GM23248 (cell line): ENCODE measurements around the gene TMCO4. TPM values are rescaled to one million over a fixed set of nuclear protein-coding genes. Genes with fewer than 3 reads are reported as not detected.
A peak's percentile ranks its signal among the peaks of the same experiment; 100 is the strongest.

Experiments
- DNase-seq: peaks from one replicate; pipeline ENCODE4 v3.0.0-alpha.2; 2015
- H2AFZ ChIP-seq: fragments of 200-600 bp; sonication (generic); 2 replicates; pipeline ENCODE4 v1.6.1; 2016; ENCODE audit warnings: antibody characterized with exemption
- H3F3A ChIP-seq: fragments of 200-600 bp; sonication (generic); 2 replicates; pipeline ENCODE4 v1.6.1; 2016; ENCODE audit warnings: mild to moderate bottlenecking, antibody characterized with exemption, mixed run types; ENCODE audit not compliant: insufficient read depth
- H3K27ac ChIP-seq: fragments of 200-600 bp; sonication (generic); 2 replicates; pipeline ENCODE4 v1.5.1; 2016; ENCODE audit warnings: mild to moderate bottlenecking
- H3K27me3 ChIP-seq: fragments of 200-600 bp; sonication (generic); replicated peaks from 2 replicates; pipeline ENCODE4 v1.6.1; 2016; ENCODE audit warnings: mild to moderate bottlenecking; ENCODE audit not compliant: insufficient read depth
- H3K36me3 ChIP-seq: fragments of 200-600 bp; sonication (generic); 2 replicates; pipeline ENCODE4 v1.6.1; 2016; ENCODE audit warnings: low read depth, mild to moderate bottlenecking
- H3K4me1 ChIP-seq: fragments of 200-600 bp; sonication (generic); 2 replicates; pipeline ENCODE4 v1.6.1; 2016; ENCODE audit warnings: mild to moderate bottlenecking; ENCODE audit not compliant: insufficient read depth
- H3K4me2 ChIP-seq: fragments of 200-600 bp; sonication (generic); one replicate; pipeline ENCODE4 v1.6.1; 2016; ENCODE audit warnings: mild to moderate bottlenecking; ENCODE audit not compliant: unreplicated experiment
- H3K4me3 ChIP-seq: fragments of 200-600 bp; sonication (generic); 2 replicates; pipeline ENCODE4 v1.5.1; 2016; ENCODE audit warnings: mild to moderate bottlenecking
- H3K79me2 ChIP-seq: fragments of 200-600 bp; sonication (generic); 2 replicates; pipeline ENCODE4 v1.6.1; 2016; ENCODE audit warnings: mild to moderate bottlenecking; ENCODE audit not compliant: insufficient read depth
- H3K9ac ChIP-seq: fragments of 200-600 bp; sonication (generic); 2 replicates; pipeline ENCODE4 v1.6.1; 2016; ENCODE audit warnings: mild to moderate bottlenecking
- H3K9me2 ChIP-seq: fragments of 200-600 bp; sonication (generic); 2 replicates; pipeline ENCODE4 v1.6.1; 2016; ENCODE audit warnings: mixed run types, mild to moderate bottlenecking, moderate library complexity; ENCODE audit not compliant: insufficient read depth
- H3K9me3 ChIP-seq: fragments of 200-600 bp; sonication (generic); one replicate; pipeline ENCODE4 v1.6.1; 2017; ENCODE audit warnings: low read depth
- H4K20me1 ChIP-seq: fragments of 200-600 bp; sonication (generic); 2 replicates; pipeline ENCODE4 v1.6.0; 2016; ENCODE audit not compliant: insufficient read depth
- EZH2 ChIP-seq: fragments of 200-600 bp; sonication (generic); IDR thresholded peaks from 2 replicates; pipeline ENCODE4 v1.6.1; 2018; ENCODE audit warnings: antibody characterized with exemption, mild to moderate bottlenecking; ENCODE audit not compliant: insufficient read depth, poor library complexity, severe bottlenecking
- EZH2phosphoT487 ChIP-seq: fragments of 200-600 bp; sonication (generic); IDR thresholded peaks from 2 replicates; pipeline ENCODE4 v1.6.1; 2018; ENCODE audit warnings: antibody characterized with exemption, moderate library complexity, mild to moderate bottlenecking, low read depth; ENCODE audit not compliant: insufficient read depth
- WGBS, 2 experiments: methylation state at CpG; one replicate each; pipeline ENCODE4 v1.1.6; 2015 to 2017; ENCODE audit warnings: low lambda C conversion rate in 2 of 2, low coverage in 1 of 2; ENCODE audit errors: missing lambda C conversion rate in 2 of 2; 5-methylcytosine and 5-hydroxymethylcytosine counted together
- in situ Hi-C: fragments of 300-500 bp; cut with MboI; formaldehyde crosslinking; loops from 2 replicates; pipeline ENCODE4 v1.15.0; 2020
- polyA plus RNA-seq: library from polyadenylated mRNA; unstranded; fragments of >200 nt; fragmentation: Nextera tagmentation; extraction: Ambion mirVana; gene quantifications from 2 replicates; pipeline ENCODE4 v1.2.1, GENCODE V29; 2016
- total RNA-seq: library from RNA; depleted of rRNA; stranded (reverse); fragments of >200 nt; shearing (Covaris generic); gene quantifications from 2 replicates; pipeline ENCODE4 v1.2.3, GENCODE V29; 2014

The TMCO4 gene
- total and polyA plus RNA-seq, 2 experiments from 2014 or later: 10.5 to 24.5 TPM

DNA sequence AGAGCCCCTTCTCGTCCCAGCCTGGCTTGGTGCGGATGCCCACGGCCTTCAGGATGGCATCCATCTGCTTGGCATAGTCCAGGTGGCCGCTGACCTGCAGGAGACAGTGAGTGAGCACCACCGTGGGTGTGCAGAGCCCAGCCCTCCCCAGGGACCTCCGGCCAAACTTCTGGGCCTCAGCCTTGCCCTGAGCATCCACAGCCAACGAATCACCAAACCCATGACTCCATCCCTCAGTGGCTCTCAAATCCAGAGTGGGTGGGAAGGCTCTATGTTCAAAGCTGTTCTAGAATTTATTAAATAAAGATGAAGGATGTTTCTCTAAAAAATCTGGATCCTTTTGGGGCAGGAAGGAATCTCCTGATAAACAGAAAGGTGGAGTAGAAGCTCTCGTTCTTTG is 116.4 kb downstream of the TMCO4 start:
- H3K9me2 ChIP-seq: no peaks in the 10 kb centered on the region
- H3K27ac ChIP-seq: no peak overlapping the region
- H3F3A ChIP-seq: peaks cover 11% of the 10 kb centered on the region; the same call in 1 of the 2 replicates
- H2AFZ ChIP-seq: no peak overlapping the region
- no peaks in the 10 kb centered on the region for H4K20me1 ChIP-seq
- H3K4me1 ChIP-seq: peaks cover 9% of the 10 kb centered on the region
- in situ Hi-C loops: no loop called here
- H3K27me3 ChIP-seq: no peaks in the 10 kb centered on the region
- no peak overlapping the region for H3K4me3 ChIP-seq
- TF ChIP-seq EZH2: no peak
- no peak for TF ChIP-seq EZH2phosphoT487
- no peak overlapping the region for H3K4me2 ChIP-seq
- peak; percentile 62 for DNase-seq
- no peaks in the 10 kb centered on the region for H3K79me2 ChIP-seq
- no peaks in the 10 kb centered on the region for H3K9me3 ChIP-seq
- no peak overlapping the region for H3K9ac ChIP-seq
- WGBS, 2 experiments: 64 to 71% methylated on average over 6 to 8 of the region's 8 CpGs
- no peaks in the 10 kb centered on the region for H3K36me3 ChIP-seq

DNA sequence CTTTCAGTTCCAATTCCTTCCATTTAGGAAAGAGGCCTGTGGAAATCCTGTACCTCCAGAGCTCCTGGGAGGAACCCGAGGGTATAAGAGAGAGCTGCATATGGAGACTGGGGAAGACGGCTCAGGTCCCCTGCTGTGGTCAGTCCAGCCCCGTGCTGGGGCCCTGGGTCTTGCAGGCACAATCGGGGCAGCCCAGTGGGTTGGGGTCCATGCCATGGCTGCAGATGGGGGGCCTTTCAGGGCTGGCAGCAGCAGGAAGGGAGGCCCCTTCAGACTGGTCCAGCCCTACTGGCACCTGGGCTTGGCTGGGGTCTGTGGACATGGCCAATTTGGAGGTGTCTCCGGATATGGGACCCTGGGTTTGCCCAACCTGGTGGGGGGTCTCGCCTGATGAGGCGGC is 116.8 kb downstream of the TMCO4 start:
- Histone ChIP-seq H3K27ac (no peak overlapping the region), H3K36me3 (no peaks in the 10 kb centered on the region), H3K4me3 (no peak overlapping the region), H4K20me1 (no peaks in the 10 kb centered on the region), H3K4me1 (peaks cover 9% of the 10 kb centered on the region), H3K27me3 (no peaks in the 10 kb centered on the region), H3K9me2 (no peaks in the 10 kb centered on the region), H3K9ac (no peak overlapping the region), H3K9me3 (no peaks in the 10 kb centered on the region), H3K4me2 (no peak overlapping the region), H3F3A (peaks cover 11% of the 10 kb centered on the region; the same call in 1 of the 2 replicates), H2AFZ (no peak overlapping the region), H3K79me2 (no peaks in the 10 kb centered on the region)
- 78 to 83% methylated on average over 5 to 7 of the region's 7 CpGs for WGBS, 2 experiments
- TF ChIP-seq EZH2phosphoT487 (no peak), EZH2 (no peak)
- DNase-seq: no peak
- in situ Hi-C loops: no loop called here

DNA sequence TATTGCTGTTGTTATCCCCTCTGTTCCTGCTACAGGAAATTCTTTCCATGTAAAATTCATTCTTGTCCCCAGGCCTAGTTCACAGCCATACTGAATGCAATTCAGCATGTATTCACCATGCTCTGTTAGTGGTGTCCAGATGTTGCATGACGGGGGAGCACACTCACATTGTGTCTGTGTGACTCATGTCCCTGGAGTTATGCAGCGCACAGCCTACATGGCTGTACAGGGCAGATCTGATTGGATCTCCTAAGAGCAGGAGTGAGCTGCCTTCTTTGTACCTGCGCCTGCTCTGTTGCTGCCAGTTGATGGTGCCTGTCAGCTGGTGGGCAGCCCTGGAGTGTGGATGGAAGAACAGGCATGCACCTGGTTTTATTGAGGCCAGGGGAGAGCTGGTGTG is 117.5 kb downstream of the TMCO4 start:
- DNase-seq: peak; percentile 97
- peaks cover 9% of the 10 kb centered on the region for H3K4me1 ChIP-seq
- H4K20me1 ChIP-seq: no peaks in the 10 kb centered on the region
- H3K9me3 ChIP-seq: no peaks in the 10 kb centered on the region
- no peaks in the 10 kb centered on the region for H3K9me2 ChIP-seq
- peaks cover 14% of the 10 kb centered on the region for H3F3A ChIP-seq
- no peak for TF ChIP-seq EZH2phosphoT487
- TF ChIP-seq EZH2: no peak
- H3K9ac ChIP-seq: no peak overlapping the region
- peak overlapping the region; percentile 40 for H3K27ac ChIP-seq
- H3K4me2 ChIP-seq: no peak overlapping the region
- H3K4me3 ChIP-seq: no peak overlapping the region
- 16 to 20% methylated on average over 3 of the region's 3 CpGs for WGBS, 2 experiments
- H2AFZ ChIP-seq: no peak overlapping the region
- in situ Hi-C loops: no loop called here
- no peaks in the 10 kb centered on the region for H3K36me3 ChIP-seq
- no peaks in the 10 kb centered on the region for H3K79me2 ChIP-seq
- H3K27me3 ChIP-seq: no peaks in the 10 kb centered on the region

DNA sequence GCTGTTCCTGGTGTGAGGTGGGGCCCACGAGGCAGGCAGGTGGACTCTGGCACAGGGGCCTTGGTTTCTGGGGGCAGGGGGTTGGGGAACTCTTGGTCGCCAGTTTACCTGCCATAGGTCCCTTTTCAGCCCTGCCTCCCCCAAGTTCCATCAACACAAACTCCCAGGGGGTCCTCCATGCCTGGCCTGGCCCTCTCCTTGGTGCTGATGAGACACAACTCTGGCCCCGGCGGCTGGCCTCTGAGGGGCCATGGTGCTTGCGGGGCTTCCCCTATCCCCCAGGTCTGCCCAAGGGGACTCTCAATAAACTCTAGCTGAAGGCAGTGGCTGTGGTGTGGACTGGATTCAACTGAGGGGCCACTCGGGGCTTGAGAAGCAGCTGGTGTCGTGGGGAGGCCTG is 119.1 kb downstream of the TMCO4 start:
- WGBS, 2 experiments: 78 to 92% methylated on average over 5 to 7 of the region's 7 CpGs
- H3K4me2 ChIP-seq: no peak overlapping the region
- TF ChIP-seq EZH2 (no peak), EZH2phosphoT487 (no peak)
- no peaks in the 10 kb centered on the region for H3K9me2 ChIP-seq
- no peaks in the 10 kb centered on the region for H3K36me3 ChIP-seq
- H2AFZ ChIP-seq: no peak overlapping the region
- no peak overlapping the region for H3K9ac ChIP-seq
- in situ Hi-C loops: no loop called here
- H3K27me3 ChIP-seq: no peaks in the 10 kb centered on the region
- no peaks in the 10 kb centered on the region for H3K79me2 ChIP-seq
- H3K4me1 ChIP-seq: peaks cover 9% of the 10 kb centered on the region
- no peak for DNase-seq
- H4K20me1 ChIP-seq: no peaks in the 10 kb centered on the region
- no peak overlapping the region for H3K27ac ChIP-seq
- no peak overlapping the region for H3K4me3 ChIP-seq
- peaks cover 27% of the 10 kb centered on the region for H3F3A ChIP-seq
- H3K9me3 ChIP-seq: no peaks in the 10 kb centered on the region

DNA sequence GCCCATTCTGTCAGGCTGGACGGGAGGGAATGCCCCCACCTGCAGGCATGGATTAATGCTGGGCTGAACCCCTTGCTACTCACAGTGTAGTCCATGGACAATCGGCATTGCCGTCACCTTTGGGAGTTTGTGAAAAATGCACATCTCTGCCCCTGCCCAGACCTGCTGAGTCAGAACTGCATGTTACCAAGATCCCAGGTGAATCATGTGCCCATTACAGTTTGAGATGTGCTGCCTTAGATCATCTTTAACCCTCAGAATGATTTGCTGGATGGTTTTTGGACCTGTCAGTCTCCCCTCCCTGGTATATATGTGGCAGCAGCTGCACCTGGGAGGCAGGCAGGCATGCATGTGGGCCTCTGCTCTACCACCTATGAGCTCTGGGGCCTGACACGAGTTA is 120.0 kb downstream of the TMCO4 start:
- Histone ChIP-seq H3K4me2 (no peak overlapping the region), H3F3A (peaks cover 28% of the 10 kb centered on the region), H3K9me2 (no peaks in the 10 kb centered on the region), H3K79me2 (no peaks in the 10 kb centered on the region), H3K9me3 (no peaks in the 10 kb centered on the region), H3K4me1 (peaks cover 9% of the 10 kb centered on the region), H4K20me1 (no peaks in the 10 kb centered on the region), H3K27ac (no peak overlapping the region), H3K36me3 (no peaks in the 10 kb centered on the region), H3K4me3 (no peak overlapping the region), H2AFZ (no peak overlapping the region), H3K9ac (no peak overlapping the region), H3K27me3 (no peaks in the 10 kb centered on the region)
- WGBS, 2 experiments: 72 to 77% methylated on average over 4 of the region's 4 CpGs
- in situ Hi-C loops: no loop called here
- TF ChIP-seq EZH2: no peak
- no peak for TF ChIP-seq EZH2phosphoT487
- DNase-seq: no peak
